GM23248 (cell line): ENCODE measurements around the gene MS4A4A. TPM values are rescaled to one million over a fixed set of nuclear protein-coding genes. Genes with fewer than 3 reads are reported as not detected.

Experiments
- DNase-seq: peaks from one replicate; pipeline ENCODE4 v3.0.0-alpha.2; 2015
- H2AFZ ChIP-seq: fragments of 200-600 bp; sonication (generic); 2 replicates; pipeline ENCODE4 v1.6.1; 2016; ENCODE audit warnings: antibody characterized with exemption
- H3F3A ChIP-seq: fragments of 200-600 bp; sonication (generic); 2 replicates; pipeline ENCODE4 v1.6.1; 2016; ENCODE audit warnings: mild to moderate bottlenecking, antibody characterized with exemption, mixed run types; ENCODE audit not compliant: insufficient read depth
- H3K27ac ChIP-seq: fragments of 200-600 bp; sonication (generic); 2 replicates; pipeline ENCODE4 v1.5.1; 2016; ENCODE audit warnings: mild to moderate bottlenecking
- H3K27me3 ChIP-seq: fragments of 200-600 bp; sonication (generic); replicated peaks from 2 replicates; pipeline ENCODE4 v1.6.1; 2016; ENCODE audit warnings: mild to moderate bottlenecking; ENCODE audit not compliant: insufficient read depth
- H3K36me3 ChIP-seq: fragments of 200-600 bp; sonication (generic); 2 replicates; pipeline ENCODE4 v1.6.1; 2016; ENCODE audit warnings: low read depth, mild to moderate bottlenecking
- H3K4me1 ChIP-seq: fragments of 200-600 bp; sonication (generic); 2 replicates; pipeline ENCODE4 v1.6.1; 2016; ENCODE audit warnings: mild to moderate bottlenecking; ENCODE audit not compliant: insufficient read depth
- H3K4me2 ChIP-seq: fragments of 200-600 bp; sonication (generic); one replicate; pipeline ENCODE4 v1.6.1; 2016; ENCODE audit warnings: mild to moderate bottlenecking; ENCODE audit not compliant: unreplicated experiment
- H3K4me3 ChIP-seq: fragments of 200-600 bp; sonication (generic); 2 replicates; pipeline ENCODE4 v1.5.1; 2016; ENCODE audit warnings: mild to moderate bottlenecking
- H3K79me2 ChIP-seq: fragments of 200-600 bp; sonication (generic); 2 replicates; pipeline ENCODE4 v1.6.1; 2016; ENCODE audit warnings: mild to moderate bottlenecking; ENCODE audit not compliant: insufficient read depth
- H3K9ac ChIP-seq: fragments of 200-600 bp; sonication (generic); 2 replicates; pipeline ENCODE4 v1.6.1; 2016; ENCODE audit warnings: mild to moderate bottlenecking
- H3K9me2 ChIP-seq: fragments of 200-600 bp; sonication (generic); 2 replicates; pipeline ENCODE4 v1.6.1; 2016; ENCODE audit warnings: mixed run types, mild to moderate bottlenecking, moderate library complexity; ENCODE audit not compliant: insufficient read depth
- H3K9me3 ChIP-seq: fragments of 200-600 bp; sonication (generic); one replicate; pipeline ENCODE4 v1.6.1; 2017; ENCODE audit warnings: low read depth
- H4K20me1 ChIP-seq: fragments of 200-600 bp; sonication (generic); 2 replicates; pipeline ENCODE4 v1.6.0; 2016; ENCODE audit not compliant: insufficient read depth
- EZH2 ChIP-seq: fragments of 200-600 bp; sonication (generic); IDR thresholded peaks from 2 replicates; pipeline ENCODE4 v1.6.1; 2018; ENCODE audit warnings: antibody characterized with exemption, mild to moderate bottlenecking; ENCODE audit not compliant: insufficient read depth, poor library complexity, severe bottlenecking
- EZH2phosphoT487 ChIP-seq: fragments of 200-600 bp; sonication (generic); IDR thresholded peaks from 2 replicates; pipeline ENCODE4 v1.6.1; 2018; ENCODE audit warnings: antibody characterized with exemption, moderate library complexity, mild to moderate bottlenecking, low read depth; ENCODE audit not compliant: insufficient read depth
- WGBS, 2 experiments: methylation state at CpG; one replicate each; pipeline ENCODE4 v1.1.6; 2015 to 2017; ENCODE audit warnings: low lambda C conversion rate in 2 of 2, low coverage in 1 of 2; ENCODE audit errors: missing lambda C conversion rate in 2 of 2; 5-methylcytosine and 5-hydroxymethylcytosine counted together
- in situ Hi-C: fragments of 300-500 bp; cut with MboI; formaldehyde crosslinking; loops from 2 replicates; pipeline ENCODE4 v1.15.0; 2020
- polyA plus RNA-seq: library from polyadenylated mRNA; unstranded; fragments of >200 nt; fragmentation: Nextera tagmentation; extraction: Ambion mirVana; gene quantifications from 2 replicates; pipeline ENCODE4 v1.2.1, GENCODE V29; 2016
- total RNA-seq: library from RNA; depleted of rRNA; stranded (reverse); fragments of >200 nt; shearing (Covaris generic); gene quantifications from 2 replicates; pipeline ENCODE4 v1.2.3, GENCODE V29; 2014

MS4A4A gene
- total and polyA plus RNA-seq, 2 experiments from 2014 or later: not detected

DNA sequence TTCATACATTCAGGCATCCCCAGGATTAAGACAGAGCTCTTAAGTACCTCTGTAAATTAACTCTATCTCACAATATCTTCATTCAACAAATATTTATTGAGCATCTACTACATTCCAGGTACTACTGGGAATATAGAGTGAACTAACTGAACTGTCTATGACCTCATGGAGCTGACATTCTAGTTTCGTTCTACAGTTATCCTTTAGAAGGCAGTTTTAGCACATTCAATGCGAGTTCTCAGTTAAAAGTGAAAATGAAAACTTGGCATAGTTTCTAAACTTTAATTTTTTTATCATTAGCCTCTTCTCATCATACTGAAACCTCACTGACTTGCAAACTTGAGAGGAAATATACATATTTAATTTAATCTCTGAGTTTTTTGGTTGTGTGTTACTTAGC lies 35.9 kb downstream of the MS4A4A start:
- no peak for DNase-seq
- Histone ChIP-seq H3K9ac (no peak overlapping the region), H3K79me2 (no peaks in the 10 kb centered on the region), H2AFZ (no peak overlapping the region), H3K36me3 (no peaks in the 10 kb centered on the region), H3K9me3 (no peaks in the 10 kb centered on the region), H4K20me1 (no peaks in the 10 kb centered on the region), H3K27me3 (no peaks in the 10 kb centered on the region), H3K9me2 (no peaks in the 10 kb centered on the region), H3K4me3 (no peak overlapping the region), H3K4me2 (no peak overlapping the region), H3K27ac (no peak overlapping the region), H3K4me1 (no peaks in the 10 kb centered on the region), H3F3A (no peaks in the 10 kb centered on the region)
- 6 to 7% methylated on average over 2 of the region's 2 CpGs for WGBS, 2 experiments
- no peak for TF ChIP-seq EZH2phosphoT487
- no peak for TF ChIP-seq EZH2
- in situ Hi-C loops: no loop called here

DNA sequence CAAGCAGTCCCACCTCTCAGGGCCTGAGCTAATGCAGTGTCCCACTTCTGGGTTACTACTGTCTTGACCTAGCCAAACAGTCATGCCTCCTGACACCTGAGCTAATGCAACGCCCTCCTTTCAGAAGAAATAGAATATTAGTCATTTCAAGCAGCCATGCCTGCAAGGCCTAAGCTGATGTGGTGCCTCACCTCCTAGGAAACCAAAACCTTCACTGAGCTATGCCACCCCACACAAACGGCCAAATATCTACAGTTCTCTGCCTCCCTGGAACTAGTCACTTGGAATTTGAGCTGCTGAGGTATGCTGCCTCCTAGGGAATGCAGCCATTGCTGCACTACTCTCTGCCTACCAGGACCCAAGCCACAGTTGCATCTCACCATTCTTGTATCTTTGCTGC lies 38.3 kb downstream of the MS4A4A start:
- Histone ChIP-seq H3K27ac (no peak overlapping the region), H3F3A (no peaks in the 10 kb centered on the region), H3K4me3 (no peak overlapping the region), H3K36me3 (no peaks in the 10 kb centered on the region), H3K27me3 (no peaks in the 10 kb centered on the region), H3K4me1 (no peaks in the 10 kb centered on the region), H3K79me2 (no peaks in the 10 kb centered on the region), H3K9me2 (no peaks in the 10 kb centered on the region), H3K9ac (no peak overlapping the region), H3K4me2 (no peak overlapping the region), H3K9me3 (no peaks in the 10 kb centered on the region), H4K20me1 (no peaks in the 10 kb centered on the region), H2AFZ (no peak overlapping the region)
- in situ Hi-C loops: no loop called here
- no peak for DNase-seq
- TF ChIP-seq EZH2phosphoT487 (no peak), EZH2 (no peak)
- 3 to 4% methylated on average over 2 of the region's 2 CpGs for WGBS, 2 experiments

DNA sequence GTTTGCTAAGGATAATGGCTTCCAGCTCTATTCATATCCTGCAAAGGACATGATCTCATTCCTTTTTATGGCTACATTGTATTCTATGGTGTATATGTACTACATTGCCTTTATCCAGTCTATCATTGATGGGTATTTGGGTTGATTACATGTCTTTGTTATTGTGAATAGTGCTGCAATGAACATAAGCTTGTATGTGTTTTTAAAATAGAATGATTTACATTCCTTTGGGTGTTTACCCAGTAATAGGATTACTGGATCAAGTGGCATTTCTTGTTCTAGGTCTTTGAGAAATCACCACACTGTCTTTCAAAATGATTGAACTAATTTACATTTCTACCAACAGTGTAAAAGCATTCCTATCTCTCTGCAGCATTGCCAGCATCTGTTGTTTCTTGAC lies 40.6 kb downstream of the MS4A4A start:
- in situ Hi-C loops: no loop called here
- TF ChIP-seq EZH2phosphoT487 (no peak), EZH2 (no peak)
- DNase-seq: no peak

DNA sequence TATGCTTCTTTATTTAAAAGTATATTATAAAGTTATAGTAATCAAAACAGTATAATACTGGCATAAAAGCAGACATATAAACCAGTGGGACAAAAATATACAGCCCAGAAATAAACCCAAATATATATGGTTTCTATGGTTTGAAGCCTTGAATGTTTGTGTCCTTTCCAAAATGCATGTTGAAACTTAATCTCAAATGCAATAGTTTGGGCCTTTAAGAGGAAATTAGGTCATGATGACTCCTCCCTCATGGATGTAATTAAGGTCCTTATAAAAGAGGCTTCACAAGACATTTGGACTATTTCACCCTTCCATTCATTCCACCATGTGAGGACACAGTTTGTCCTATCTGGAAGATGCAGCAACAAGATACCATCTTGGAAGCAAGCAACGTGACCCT lies 46.5 kb downstream of the MS4A4A start, which contains the start of gene MS4A6E:
Gene MS4A6E, plus strand, starts transcription at position 301 of the 400 bp plus-strand sequence. CDS start 7,641 bp downstream, outside the sequence.
- H3K9ac ChIP-seq: no peak within 1 kb of the TSS
- DNase-seq: no peak
- no peak within 1 kb of the TSS for H3K4me3 ChIP-seq
- no peaks in the 10 kb centered on the region for H3K79me2 ChIP-seq
- no peaks in the 10 kb centered on the region for H3K9me2 ChIP-seq
- in situ Hi-C loops: no loop called here
- no peaks in the 10 kb centered on the region for H3K4me1 ChIP-seq
- H4K20me1 ChIP-seq: no peaks in the 10 kb centered on the region
- no peaks in the 10 kb centered on the region for H3F3A ChIP-seq
- TF ChIP-seq EZH2 (no peak), EZH2phosphoT487 (no peak)
- no peak within 1 kb of the TSS for H3K4me2 ChIP-seq
- H3K9me3 ChIP-seq: no peaks in the 10 kb centered on the region
- H2AFZ ChIP-seq: no peak within 1 kb of the TSS
- 7 to 13% methylated on average over 1 of the region's 1 CpG for WGBS, 2 experiments
- H3K27me3 ChIP-seq: no peaks in the 10 kb centered on the region; the same call in 1 of the 2 replicates
- H3K36me3 ChIP-seq: no peaks in the 10 kb centered on the region
- H3K27ac ChIP-seq: no peak within 1 kb of the TSS

More for the DNA sequence above, 40.6 kb downstream of the MS4A4A start:
- H3K9me3 ChIP-seq: no peaks in the 10 kb centered on the region
- H3K79me2 ChIP-seq: no peaks in the 10 kb centered on the region
- no peak overlapping the region for H3K9ac ChIP-seq
- H3K36me3 ChIP-seq: no peaks in the 10 kb centered on the region
- H4K20me1 ChIP-seq: no peaks in the 10 kb centered on the region
- no peak overlapping the region for H3K4me2 ChIP-seq
- no peak overlapping the region for H3K27ac ChIP-seq
- no peaks in the 10 kb centered on the region for H3K9me2 ChIP-seq
- H3K4me1 ChIP-seq: no peaks in the 10 kb centered on the region
- H3F3A ChIP-seq: no peaks in the 10 kb centered on the region
- no peak overlapping the region for H3K4me3 ChIP-seq
- no peaks in the 10 kb centered on the region; the same call in 1 of the 2 replicates for H3K27me3 ChIP-seq
- H2AFZ ChIP-seq: no peak overlapping the region

DNA sequence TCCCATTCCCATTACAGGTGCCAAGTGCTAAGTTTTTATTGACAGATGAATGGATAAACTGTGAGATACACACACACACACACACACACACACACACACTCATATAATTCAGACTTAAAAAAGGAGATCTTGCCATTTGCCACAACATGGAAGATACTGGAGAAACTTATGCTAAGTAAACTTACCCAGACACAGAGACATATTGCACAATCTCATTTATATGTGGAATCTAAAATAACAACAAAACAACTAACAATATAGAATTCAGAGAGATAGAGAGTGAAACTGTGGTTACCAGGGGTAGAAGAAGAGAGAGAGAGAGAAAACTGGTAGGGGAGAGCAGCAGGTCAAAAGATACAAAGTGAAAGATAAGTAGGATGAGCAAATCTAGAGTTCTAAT lies 48.0 kb downstream of the MS4A4A start:
- Histone ChIP-seq H3K9ac (no peak overlapping the region), H3K4me2 (no peak overlapping the region), H3F3A (no peaks in the 10 kb centered on the region), H3K36me3 (no peaks in the 10 kb centered on the region), H3K4me3 (no peak overlapping the region), H3K9me2 (no peaks in the 10 kb centered on the region), H3K27ac (no peak overlapping the region), H3K4me1 (no peaks in the 10 kb centered on the region), H4K20me1 (no peaks in the 10 kb centered on the region), H3K79me2 (no peaks in the 10 kb centered on the region), H2AFZ (no peak overlapping the region), H3K9me3 (no peaks in the 10 kb centered on the region), H3K27me3 (no peaks in the 10 kb centered on the region; the same call in 1 of the 2 replicates)
- no peak for TF ChIP-seq EZH2
- no peak for TF ChIP-seq EZH2phosphoT487
- no peak for DNase-seq
- in situ Hi-C loops: no loop called here
